Measurements from ENCODE around the gene NXN. TPM values are rescaled to one million over a fixed set of nuclear protein-coding genes. Genes with fewer than 3 reads are reported as not detected.

The NXN gene
- total RNA-seq, 4 donors from 2014 or later: 2.1 to 14.0 (median 8.6) TPM

GRCh38 chr17:784143-784542 lies 195.4 kb downstream of the NXN start:
- Histone ChIP-seq H3K36me3 (peaks cover 0 to 17% (median 0%) of the 10 kb centered on the region in 3 donors), H3K4me1 (peaks cover 0 to 25% (median 8%) of the 10 kb centered on the region in 4 donors), H3K27me3 (no peaks in the 10 kb centered on the region), H3K27ac (no peak overlapping the region), H3K9me3 (no peaks in the 10 kb centered on the region), H3K4me3 (no peak overlapping the region)
- no peak for DNase-seq
- TF ChIP-seq POLR2A (IDR thresholded peaks at IDR 0.05): no peak
- TF ChIP-seq CTCF (IDR thresholded peaks at IDR 0.05): no peak

GRCh38 chr17:781805-782731 lies 197.5 kb downstream of the NXN start, which contains the start of the genes GLOD4 and MRM3:
Gene GLOD4, minus strand, starts transcription at chr17:782280. Its CDS starts 25 bp downstream, at chr17:782255.
Gene MRM3, plus strand, starts transcription at chr17:782353. Its CDS starts 26 bp downstream, at chr17:782379.
- Histone ChIP-seq H3K9me3 (no peaks in the 10 kb centered on the region), H3K27me3 (no peaks in the 10 kb centered on the region), H3K36me3 (peaks cover 0 to 18% (median 0%) of the 10 kb centered on the region in 3 donors), H3K4me1 (peaks cover 0 to 25% (median 8%) of the 10 kb centered on the region in 4 donors), H3K27ac (peak within 1 kb of the TSS; percentile 75 to 95 (median 84)), H3K4me3 (peak within 1 kb of the TSS; percentile 65 to 98 (median 82))
- TF ChIP-seq CTCF (IDR thresholded peaks at IDR 0.05) (peak in 4 of 6 experiments; percentile 12 to 49 (median 43)), POLR2A (IDR thresholded peaks at IDR 0.05) (peak; percentile 68 to 71)
- DNase-seq: peak; percentile 94 to 98 (median 96)

- TF ChIP-seq CTCF (IDR thresholded peaks at IDR 0.05): no peak
- no peak for TF ChIP-seq POLR2A (IDR thresholded peaks at IDR 0.05)
- Histone ChIP-seq H3K9me3 (no peaks in the 10 kb centered on the region), H3K4me3 (no peak overlapping the region), H3K27ac (no peak overlapping the region), H3K36me3 (peaks cover 0 to 58% (median 0%) of the 10 kb centered on the region in 3 donors), H3K27me3 (no peaks in the 10 kb centered on the region), H3K4me1 (peaks cover 0 to 10% (median 6%) of the 10 kb centered on the region in 4 donors)
- no peak for DNase-seq
Observed at GRCh38 chr17:778096-778495, 201.5 kb downstream of the NXN start.

GRCh38 chr17:774313-774584 lies 205.3 kb downstream of the NXN start:
- TF ChIP-seq CTCF (IDR thresholded peaks at IDR 0.05) (no peak), POLR2A (IDR thresholded peaks at IDR 0.05) (no peak)
- H3K27ac ChIP-seq: no peak overlapping the region
- no peak for DNase-seq
- H3K4me3 ChIP-seq: no peak overlapping the region
- H3K27me3 ChIP-seq: no peaks in the 10 kb centered on the region
- H3K36me3 ChIP-seq: peaks cover 0 to 92% (median 0%) of the 10 kb centered on the region in 3 donors
- no peaks in the 10 kb centered on the region for H3K9me3 ChIP-seq
- no peaks in the 10 kb centered on the region for H3K4me1 ChIP-seq

- Histone ChIP-seq H3K27me3 (no peaks in the 10 kb centered on the region), H3K36me3 (peaks cover 0 to 95% (median 0%) of the 10 kb centered on the region in 3 donors), H3K4me3 (no peak overlapping the region), H3K9me3 (no peaks in the 10 kb centered on the region), H3K27ac (no peak overlapping the region), H3K4me1 (no peaks in the 10 kb centered on the region)
- DNase-seq: no peak
- TF ChIP-seq CTCF (IDR thresholded peaks at IDR 0.05): no peak
- TF ChIP-seq POLR2A (IDR thresholded peaks at IDR 0.05): no peak
Observed at GRCh38 chr17:773467-774312, 205.9 kb downstream of the NXN start.

Data from Peyer's patch (tissue), 4 donors.